Measurements from ENCODE around the gene PPP1R37. TPM values are rescaled to one million over a fixed set of nuclear protein-coding genes. Genes with fewer than 3 reads are reported as not detected.
A peak's percentile ranks its signal among the peaks of the same experiment; 100 is the strongest.

Gene PPP1R37
- total and polyA plus RNA-seq, 2 of the 13 experiments (the other 11 are each of a cell fraction or from before 2014, with no cell fraction given) = 9.0 to 14.3 TPM

- peak; percentile 73 for TF ChIP-seq SP5 (CRISPR knock-in tag; IDR thresholded peaks at IDR 0.05; ENCODE audit: borderline replicate concordance, low read depth)
- TF ChIP-seq SIN3A (IDR thresholded peaks at IDR 0.05; ENCODE audit: borderline replicate concordance, low read depth, low read length) = 0 out of 2 replicates have a peak, but pooled peaks have one; percentile 26
- TF ChIP-seq ZNF570 (CRISPR knock-in tag; IDR thresholded peaks at IDR 0.05; ENCODE audit: borderline replicate concordance) = no peak
- TF ChIP-seq DRAP1 (CRISPR knock-in tag; IDR thresholded peaks at IDR 0.05) = peak; percentile 55
- peak; percentile 16; the same call in 1 of the 2 replicates for TF ChIP-seq FOSL2 (CRISPR knock-in tag; IDR thresholded peaks at IDR 0.05)
- TF ChIP-seq EED (CRISPR knock-in tag; IDR thresholded peaks at IDR 0.05) = no peak
- 0 out of 2 replicates have a peak, but pooled peaks have one; percentile 21 for TF ChIP-seq ZNF335 (CRISPR knock-in tag; IDR thresholded peaks at IDR 0.05)
- no peak for TF ChIP-seq NFATC3 (CRISPR knock-in tag; IDR thresholded peaks at IDR 0.05)
- peak; percentile 71; the same call in 1 of the 2 replicates for TF ChIP-seq HIC2 (CRISPR knock-in tag; IDR thresholded peaks at IDR 0.05; ENCODE audit: low read depth)
- TF ChIP-seq ZNF782 (CRISPR knock-in tag; IDR thresholded peaks at IDR 0.05; ENCODE audit: borderline replicate concordance) = no peak
- no peak for TF ChIP-seq ZNF569 (CRISPR knock-in tag; IDR thresholded peaks at IDR 0.05; ENCODE audit: borderline replicate concordance)
- no peak for TF ChIP-seq GTF2F1 (IDR thresholded peaks at IDR 0.05; ENCODE audit: low read length)
- TF ChIP-seq SATB2 (CRISPR knock-in tag; IDR thresholded peaks at IDR 0.05) = no peak
- peak; percentile 33; the same call in 1 of the 2 replicates for TF ChIP-seq ELF3 (CRISPR knock-in tag; IDR thresholded peaks at IDR 0.05)
- TF ChIP-seq ZNF619 (CRISPR knock-in tag; IDR thresholded peaks at IDR 0.05) = no peak
- no peak for TF ChIP-seq MXD1 (CRISPR knock-in tag; IDR thresholded peaks at IDR 0.05)
- no peak for TF ChIP-seq NAIF1 (CRISPR knock-in tag; IDR thresholded peaks at IDR 0.05; ENCODE audit: borderline replicate concordance)
- peak; percentile 41; the same call in 1 of the 2 replicates for TF ChIP-seq FOXA3 (CRISPR knock-in tag; IDR thresholded peaks at IDR 0.05)
- TF ChIP-seq TBP (CRISPR knock-in tag; IDR thresholded peaks at IDR 0.05) = no peak
- TF ChIP-seq ZNF276 (CRISPR knock-in tag; IDR thresholded peaks at IDR 0.05; ENCODE audit: low read depth) = no peak
- no peak for TF ChIP-seq ZBTB33 (CRISPR knock-in tag; IDR thresholded peaks at IDR 0.05)
- no peak for TF ChIP-seq FOXA1 (IDR thresholded peaks at IDR 0.05)
- peak; percentile 49; the same call in 1 of the 2 replicates for TF ChIP-seq FOXA1 (CRISPR knock-in tag; IDR thresholded peaks at IDR 0.05)
- no peak for TF ChIP-seq HNF4A (CRISPR knock-in tag; IDR thresholded peaks at IDR 0.05)
Observed at GRCh38 chr19:45166723-45167252, 73.8 kb downstream of the PPP1R37 start (continued).

Data from HepG2 (cell line).